HG02981 (cell line): ENCODE measurements around the gene KHNYN.
"Not testable (repeated sequence)": the region's sequence is repeated elsewhere in the genome, so short reads cannot be mapped to it uniquely, and the experiment has no call there.

Experiments
- ATAC-seq: cut with Tn5 transposase; IDR thresholded peaks from one replicate; pipeline ENCODE4 v1.9.1; 2021; ENCODE audit warnings: mild to moderate bottlenecking, moderate library complexity; ENCODE audit not compliant: unreplicated experiment

KHNYN gene

DNA sequence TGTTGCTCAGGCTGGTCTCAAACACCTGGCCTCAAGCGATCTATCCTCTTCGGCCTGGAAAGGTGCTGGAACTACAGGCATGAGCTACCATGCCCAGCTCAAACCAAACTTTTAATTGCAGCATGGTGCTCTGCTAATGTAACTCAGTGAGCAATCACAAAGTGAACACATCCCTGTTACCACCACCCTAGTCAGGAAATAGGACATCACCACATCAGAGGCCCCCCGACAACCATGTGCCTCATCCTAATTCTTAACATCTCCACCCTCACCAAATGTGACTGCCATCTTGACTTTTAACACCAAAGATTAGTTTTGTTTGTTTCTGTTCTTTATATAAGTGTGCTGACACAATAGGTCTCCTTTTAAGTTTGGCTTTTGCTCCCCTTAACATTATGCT, 35.6 kb downstream of the KHNYN start:
- no peak for ATAC-seq

DNA sequence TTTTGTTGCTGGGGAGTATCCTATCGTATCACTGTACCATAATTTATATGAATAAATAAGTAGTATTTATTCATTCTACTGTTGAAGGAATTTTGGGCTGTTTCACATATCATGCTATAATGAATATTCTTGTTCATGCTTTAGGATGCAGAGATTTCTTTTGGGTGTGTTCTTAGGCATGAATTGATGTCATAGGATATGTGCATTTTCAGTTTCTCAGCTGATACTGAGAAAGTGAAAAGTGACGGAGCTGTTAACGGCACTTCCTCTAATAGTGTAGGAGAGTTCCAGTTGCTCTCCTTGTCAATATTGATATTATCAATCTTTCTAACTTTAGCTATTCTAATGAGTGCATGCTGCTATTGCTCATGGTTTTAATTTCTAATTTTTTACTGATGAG, 36.1 kb downstream of the KHNYN start:
- ATAC-seq = no peak

DNA sequence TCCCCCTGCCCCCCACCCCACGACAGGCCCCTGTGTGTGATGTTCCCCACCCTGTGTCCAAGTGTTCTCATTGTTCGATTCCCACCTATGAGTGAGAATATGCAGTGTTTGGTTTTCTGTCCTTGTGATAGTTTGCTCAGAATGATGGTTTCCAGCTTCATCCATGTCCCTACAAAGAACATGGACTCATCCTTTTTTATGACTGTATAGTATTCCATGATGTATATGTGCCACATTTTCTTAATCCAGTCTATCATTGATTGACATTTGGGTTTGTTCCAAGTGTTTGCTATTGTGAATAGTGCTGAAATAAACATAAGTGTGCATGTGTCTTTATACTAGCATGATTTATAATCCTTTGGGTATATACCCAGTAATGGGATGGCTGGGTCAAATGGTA, 40.7 kb downstream of the KHNYN start:
- ATAC-seq = not testable (repeated sequence)

DNA sequence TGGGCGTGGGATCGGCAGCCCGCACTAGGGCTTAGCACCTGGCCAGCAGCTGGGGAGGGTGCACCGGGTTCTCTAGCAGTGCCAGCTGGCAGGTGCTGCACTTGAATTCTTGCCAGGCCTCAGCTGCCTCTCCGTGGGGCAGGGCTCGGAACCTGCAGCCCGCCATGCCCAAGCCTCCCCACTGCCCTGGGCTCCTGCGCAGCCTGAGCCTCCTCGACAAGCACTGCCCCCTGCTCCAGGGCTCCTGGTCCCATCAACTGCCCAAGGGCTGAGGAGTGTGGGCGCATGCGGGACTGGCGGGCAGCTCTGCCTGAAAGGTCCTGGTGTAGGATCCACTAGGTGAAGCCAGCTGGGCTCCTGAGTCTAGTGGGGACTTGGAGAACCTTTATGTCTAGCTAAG, 43.5 kb downstream of the KHNYN start:
- no peak for ATAC-seq

DNA sequence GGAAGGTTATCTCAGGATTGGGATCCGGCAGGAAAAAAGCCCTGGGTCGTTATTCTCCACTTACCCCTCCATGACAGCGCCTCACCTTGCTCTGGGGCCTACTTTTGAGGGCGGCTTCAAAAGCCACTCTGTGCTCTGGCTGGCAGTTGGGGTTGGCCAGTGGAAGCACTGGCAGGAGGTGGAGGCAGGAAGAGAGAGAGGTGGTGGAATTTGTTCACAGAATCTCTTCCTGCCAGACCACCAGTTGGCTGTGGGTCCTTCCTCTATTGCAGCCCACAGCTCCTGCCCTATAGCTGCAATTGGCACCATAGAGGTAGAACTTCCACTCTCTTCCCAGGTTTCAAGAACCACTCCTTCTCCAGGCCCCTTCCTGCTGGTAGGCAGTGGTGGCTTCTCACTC, 45.5 kb downstream of the KHNYN start:
- no peak for ATAC-seq

DNA sequence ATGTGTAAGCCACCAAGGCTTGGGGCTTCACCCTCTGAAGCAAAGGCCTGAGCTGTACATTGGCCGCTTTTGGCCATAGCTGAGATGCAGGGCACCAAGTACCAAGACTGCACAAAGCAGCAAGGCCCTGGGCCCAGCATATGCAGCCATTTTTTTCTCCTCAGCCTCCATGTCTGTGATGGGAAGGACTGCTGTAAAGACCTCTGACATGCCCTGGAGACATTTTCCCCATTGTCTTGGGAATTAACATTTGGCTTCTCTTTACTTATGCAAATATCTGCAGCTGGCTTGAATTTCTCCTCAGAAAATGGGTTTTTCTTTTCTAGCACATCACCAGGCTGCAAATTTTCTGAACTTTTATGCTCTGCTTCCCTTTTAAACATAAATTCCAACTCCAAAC, 50.2 kb downstream of the KHNYN start:
- ATAC-seq = not testable (repeated sequence)

DNA sequence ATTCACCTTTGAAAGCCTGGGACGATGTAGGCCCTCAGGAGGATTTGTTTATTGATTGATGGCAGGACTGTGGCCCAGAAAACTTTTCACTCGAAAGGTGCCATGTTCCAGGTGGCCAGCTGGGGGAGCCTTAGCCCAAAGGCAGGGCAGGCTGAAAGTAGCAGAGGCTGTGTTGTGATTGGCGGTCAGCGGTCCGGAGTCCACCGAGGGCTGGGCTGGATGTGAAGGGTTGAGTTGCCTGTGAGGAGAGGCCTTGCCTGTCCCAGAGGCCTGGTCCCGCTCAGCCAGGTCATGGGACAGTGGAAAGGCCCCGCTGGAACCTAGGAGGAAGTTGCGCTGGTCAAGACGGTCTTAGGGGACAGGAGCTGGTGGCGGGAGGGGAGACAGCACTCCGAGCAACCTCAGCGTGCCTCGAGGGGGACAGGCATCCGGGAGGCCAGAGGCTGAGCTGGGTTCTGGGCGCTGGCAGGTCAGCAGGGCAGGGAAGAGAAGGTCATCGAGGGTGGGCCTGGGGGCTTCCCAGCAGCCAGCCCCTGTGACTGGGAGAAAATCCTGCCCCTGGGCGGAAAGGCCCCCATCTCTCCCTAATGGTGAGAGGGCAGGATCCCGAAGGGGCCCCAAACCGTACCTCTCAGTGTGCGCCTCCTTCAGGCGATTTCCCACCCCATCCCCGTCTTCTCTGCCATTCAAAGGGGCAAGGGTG, 52.0 kb downstream of the KHNYN start:
- peak; percentile 75 for ATAC-seq

DNA sequence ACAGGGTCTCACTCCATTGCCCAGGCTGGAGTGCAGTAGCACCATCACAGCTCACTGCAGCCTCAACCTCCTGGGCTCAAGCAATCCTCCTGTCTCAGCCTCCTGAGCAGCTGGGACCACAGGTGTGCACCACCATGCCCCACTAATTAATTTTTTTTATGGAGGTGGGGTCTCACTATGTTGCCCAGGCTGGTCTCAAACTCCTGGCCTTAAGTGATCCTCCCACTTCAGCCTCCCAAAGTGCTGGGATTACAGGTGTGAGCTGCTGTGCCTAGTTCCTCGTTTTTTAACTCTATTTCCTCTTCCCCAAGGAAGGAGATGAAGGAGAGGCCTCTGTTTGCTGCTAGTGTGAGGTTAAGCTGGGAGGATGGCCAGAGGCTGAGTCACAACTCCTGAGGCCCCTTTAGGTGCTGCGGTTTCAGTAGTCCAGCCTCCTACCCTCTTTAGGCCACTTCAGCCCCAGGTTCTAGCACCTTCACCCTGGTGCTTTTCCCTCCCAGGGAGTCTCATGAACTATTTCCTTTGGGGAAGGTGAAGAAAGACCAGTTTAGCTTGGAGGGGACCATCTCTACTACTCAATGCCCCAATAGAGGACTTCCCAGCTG, 53.0 kb downstream of the KHNYN start:
- ATAC-seq = not testable (repeated sequence)

DNA sequence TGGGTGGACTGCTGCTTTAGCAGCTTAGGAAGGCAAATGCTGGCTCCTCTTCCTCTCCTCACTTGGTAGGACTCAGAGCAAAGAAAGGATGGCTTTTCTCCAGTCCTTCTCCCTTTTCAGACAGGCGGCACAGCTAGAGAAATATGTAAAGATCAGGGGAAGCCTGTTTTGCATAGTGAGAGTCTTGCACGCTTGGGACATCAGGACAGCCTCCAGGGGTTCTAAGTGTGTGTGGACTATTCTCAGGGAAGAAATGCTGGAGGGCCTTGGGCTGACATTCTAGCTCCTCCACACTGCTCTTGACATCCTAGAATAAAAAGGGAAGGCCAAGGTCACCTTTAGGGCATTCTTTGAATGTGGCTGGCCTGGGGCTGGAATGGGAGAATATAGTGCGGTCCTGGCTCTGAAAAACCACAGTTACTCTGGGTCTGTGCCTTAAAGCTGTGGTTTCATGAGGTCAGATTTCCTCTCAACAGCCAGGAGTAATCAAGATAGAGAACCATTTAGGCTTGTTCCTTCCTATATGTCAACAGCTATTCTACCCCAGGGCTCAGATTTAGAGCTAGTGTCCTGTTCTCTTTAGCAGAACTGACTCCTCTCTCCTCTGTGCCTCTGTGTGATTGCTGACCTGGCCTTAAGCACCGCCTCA, 54.0 kb downstream of the KHNYN start:
- no peak for ATAC-seq
